Esophagus squamous epithelium (tissue), 4 donors: ENCODE results near the gene URGCP.

Experiments used
- CTCF ChIP-seq, 6 experiments: fragments of 450-650 bp in 4 of 6; fragments of 200-600 bp in 2 of 6; sonication (generic) in 2 of 6; IDR thresholded peaks; one replicate each; pipeline ENCODE4 v1.5.1; 2016 to 2019; ENCODE audit warnings: antibody characterized with exemption in 6 of 6, mild to moderate bottlenecking in 4 of 6, moderate library complexity in 4 of 6
- POLR2A ChIP-seq, 4 donors: fragments of 450-650 bp; IDR thresholded peaks; one replicate each; pipeline ENCODE4 v1.6.1; 2017; ENCODE audit warnings: antibody characterized with exemption in 4 of 4, mild to moderate bottlenecking in 4 of 4, moderate library complexity in 3 of 4

GRCh38 chr7:43864126-43864525 lies 42.3 kb downstream of the URGCP start:
- TF ChIP-seq CTCF (IDR thresholded peaks at IDR 0.05) (no peak), POLR2A (IDR thresholded peaks at IDR 0.05) (no peak)
